WTC11 (cell line): ENCODE measurements around the gene SERTAD1. TPM values are rescaled to one million over a fixed set of nuclear protein-coding genes. Genes with fewer than 3 reads are reported as not detected.

ENCODE experiments used
- ATAC-seq: fragments of 200-7000 bp; cut with Tn5 transposase; 2 replicates; pipeline ENCODE4 v1.10.0; 2021; ENCODE audit warnings: mild to moderate bottlenecking, moderate library complexity
- CTCF ChIA-PET: fragments of 300-600 bp; sonication (Branson Sonifier 250); formaldehyde crosslinking; loops from one replicate; lab custom pipeline; 2021; ENCODE audit warnings: antibody characterized with exemption; lab: Charles Lee
- POLR2A ChIA-PET: fragments of 350-600 bp; sonication (Branson Sonifier 250); formaldehyde crosslinking; loops from one replicate; lab custom pipeline; 2021; ENCODE audit warnings: antibody characterized with exemption; lab: Charles Lee
- DNase-seq: peaks from one replicate; pipeline ENCODE4 v3.0.0; 2021; ENCODE audit warnings: low spot score
- H3K27ac Mint-ChIP-seq: 2 replicates; pipeline ENCODE4 v1.8.0; 2021; ENCODE audit warnings: mixed read lengths
- H3K27me3 Mint-ChIP-seq: 2 replicates; pipeline ENCODE4 v1.8.0; 2021; ENCODE audit warnings: low read depth, mild to moderate bottlenecking, moderate library complexity, mixed read lengths
- H3K36me3 Mint-ChIP-seq: 2 replicates; pipeline ENCODE4 v1.8.0; 2021; ENCODE audit warnings: mixed read lengths
- H3K4me1 Mint-ChIP-seq: 2 replicates; pipeline ENCODE4 v1.8.0; 2022; ENCODE audit warnings: mixed read lengths
- H3K4me3 Mint-ChIP-seq: 2 replicates; pipeline ENCODE4 v1.8.0; 2021; ENCODE audit warnings: mild to moderate bottlenecking, moderate library complexity, mixed read lengths
- H3K9me3 Mint-ChIP-seq: 2 replicates; pipeline ENCODE4 v1.8.0; 2021; ENCODE audit warnings: mixed read lengths
- CREB1 ChIP-seq: sonication (generic); formaldehyde crosslinking; IDR thresholded peaks from 2 replicates; pipeline ENCODE4 v1.8.0; 2023; ENCODE audit warnings: mild to moderate bottlenecking, missing genetic modification reagents
- FOXK1 ChIP-seq: sonication (generic); formaldehyde crosslinking; IDR thresholded peaks from 2 replicates; pipeline ENCODE4 v1.8.0; 2022; ENCODE audit warnings: mild to moderate bottlenecking, moderate library complexity, missing genetic modification reagents
- FOXP1 ChIP-seq: sonication (generic); formaldehyde crosslinking; IDR thresholded peaks from 2 replicates; pipeline ENCODE4 v1.8.0; 2022; ENCODE audit warnings: missing genetic modification reagents, mild to moderate bottlenecking, moderate library complexity, borderline replicate concordance
- JUN ChIP-seq: sonication (generic); formaldehyde crosslinking; IDR thresholded peaks from 2 replicates; pipeline ENCODE4 v1.8.0; 2023; ENCODE audit warnings: mild to moderate bottlenecking, missing genetic modification reagents
- KAT7 ChIP-seq: sonication (generic); formaldehyde crosslinking; IDR thresholded peaks from 2 replicates; pipeline ENCODE4 v1.8.1; 2023; ENCODE audit warnings: missing genetic modification reagents, mild to moderate bottlenecking, borderline replicate concordance
- NFE2L1 ChIP-seq: sonication (generic); formaldehyde crosslinking; IDR thresholded peaks from 2 replicates; pipeline ENCODE4 v1.8.1; 2023; ENCODE audit warnings: missing genetic modification reagents
- NR1H2 ChIP-seq: sonication (generic); formaldehyde crosslinking; IDR thresholded peaks from 2 replicates; pipeline ENCODE4 v1.9.0; 2021; ENCODE audit warnings: mild to moderate bottlenecking, moderate library complexity, missing genetic modification reagents
- RORB ChIP-seq: fragments of 250-450 bp; sonication (Bioruptor Pico); IDR thresholded peaks from 2 replicates; pipeline ENCODE4 v1.9.0; 2021; ENCODE audit warnings: mild to moderate bottlenecking
- SP1 ChIP-seq: sonication (generic); formaldehyde crosslinking; conservative IDR thresholded peaks from 2 replicates; pipeline ENCODE4 v1.8.1; 2022; ENCODE audit warnings: missing genetic modification reagents
- TCF7 ChIP-seq: sonication (generic); formaldehyde crosslinking; IDR thresholded peaks from 2 replicates; pipeline ENCODE4 v1.8.0; 2022; ENCODE audit warnings: mild to moderate bottlenecking, low read depth, missing genetic modification reagents, moderate library complexity
- TEAD1 ChIP-seq: sonication (generic); formaldehyde crosslinking; IDR thresholded peaks from 2 replicates; pipeline ENCODE4 v1.8.0; 2022; ENCODE audit warnings: mild to moderate bottlenecking, missing genetic modification reagents
- USF1 ChIP-seq: sonication (generic); formaldehyde crosslinking; IDR thresholded peaks from 2 replicates; pipeline ENCODE4 v1.8.0; 2022; ENCODE audit warnings: mild to moderate bottlenecking, missing genetic modification reagents
- ZNF138 ChIP-seq: sonication (generic); formaldehyde crosslinking; conservative IDR thresholded peaks from 2 replicates; pipeline ENCODE4 v1.8.1; 2022; ENCODE audit warnings: mild to moderate bottlenecking, moderate library complexity, missing genetic modification reagents
- ZNF232 ChIP-seq: sonication (generic); formaldehyde crosslinking; IDR thresholded peaks from 2 replicates; pipeline ENCODE4 v1.8.0; 2022; ENCODE audit warnings: mild to moderate bottlenecking, missing genetic modification reagents
- ZNF396 ChIP-seq: fragments of 250-450 bp; sonication (Bioruptor Pico); IDR thresholded peaks from 2 replicates; pipeline ENCODE4 v1.8.0; 2021; ENCODE audit warnings: mild to moderate bottlenecking, moderate library complexity, borderline replicate concordance
- ZNF532 ChIP-seq: fragments of 250-450 bp; sonication (Bioruptor Pico); IDR thresholded peaks from 2 replicates; pipeline ENCODE4 v1.9.0; 2021; ENCODE audit warnings: mild to moderate bottlenecking, borderline replicate concordance
- total RNA-seq: library from RNA; stranded (reverse); gene quantifications from 3 replicates; pipeline ENCODE4 v1.2.3, GENCODE V29; 2021
- TF ChIP-seq, protein P1 (sequence below): sonication (generic); formaldehyde crosslinking; IDR thresholded peaks from 2 replicates; pipeline ENCODE4 v1.8.1; 2023; ENCODE audit warnings: mild to moderate bottlenecking, missing genetic modification reagents
- TF ChIP-seq, protein P2 (sequence below): fragments of 250-450 bp; sonication (Bioruptor Pico); IDR thresholded peaks from 2 replicates; pipeline ENCODE4 v1.9.0; 2021; ENCODE audit warnings: mild to moderate bottlenecking
- TF ChIP-seq, protein P3 (sequence below): fragments of 250-450 bp; sonication (Bioruptor Pico); conservative IDR thresholded peaks from 2 replicates; pipeline ENCODE4 v1.9.0; 2021; ENCODE audit warnings: mild to moderate bottlenecking
- TF ChIP-seq, protein P4 (sequence below): sonication (generic); formaldehyde crosslinking; IDR thresholded peaks from 2 replicates; pipeline ENCODE4 v1.8.1; 2022; ENCODE audit warnings: missing genetic modification reagents, borderline replicate concordance

Gene SERTAD1
- total RNA-seq, 1 experiment from 2014 or later, result 6.8 TPM

DNA sequence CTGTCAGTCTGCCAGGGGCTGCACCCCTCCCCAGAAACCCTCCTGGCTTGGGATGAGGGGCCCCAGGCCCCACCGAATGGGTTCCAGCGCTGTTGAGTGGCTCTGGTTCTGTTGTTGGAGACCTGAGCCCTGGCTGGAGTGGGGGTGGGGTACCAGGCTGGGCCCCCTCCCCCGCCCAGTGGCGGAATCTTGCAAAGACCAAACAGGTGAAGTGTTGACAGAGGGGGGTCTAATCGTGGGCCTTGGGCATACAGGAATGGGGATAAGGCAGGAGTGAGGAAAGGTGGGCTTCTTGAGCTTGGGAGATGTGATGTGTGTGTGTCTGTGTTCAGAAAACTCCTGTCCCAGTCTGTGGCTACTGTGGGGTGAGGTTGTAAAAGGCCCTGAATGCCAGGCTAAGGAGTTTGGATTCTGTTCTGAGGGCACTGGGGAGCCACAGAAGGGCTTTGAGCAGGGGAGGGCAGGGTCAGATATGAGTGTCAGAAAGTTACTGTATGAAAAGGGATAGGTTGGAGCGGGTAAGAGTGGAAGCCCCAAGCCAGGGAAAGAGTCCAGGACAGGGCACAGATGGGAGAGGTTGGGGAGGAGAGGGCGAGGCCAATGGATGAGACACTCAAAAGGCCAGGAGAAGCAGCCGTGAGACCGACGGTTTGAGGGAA, 35.6 kb downstream of the SERTAD1 start, which contains the start of gene HIPK4:
HIPK4 (minus strand) TSS at position 98 of the 659 bp plus-strand sequence. CDS start 279 bp downstream, outside the sequence.
- H3K27ac Mint-ChIP-seq, result peak within 1 kb of the TSS; percentile 37; the same call in 1 of the 2 replicates
- POLR2A ChIA-PET, result interaction anchor here (1.0 kb wide), 1 partner anchor 14 kb away, joined by 5 read pairs; no protein-coding TSS in a partner anchor
- TF ChIP-seq KAT7 (CRISPR knock-in tag) (no peak), ZNF396 (CRISPR knock-in tag) (no peak), SP1 (CRISPR knock-in tag) (no peak), JUN (CRISPR knock-in tag) (no peak), RORB (CRISPR knock-in tag) (no peak), CREB1 (CRISPR knock-in tag) (no peak), ZNF138 (no peak), FOXK1 (CRISPR knock-in tag) (no peak), NR1H2 (no peak), TEAD1 (CRISPR knock-in tag) (no peak)
- TF ChIP-seq, protein P1, sequence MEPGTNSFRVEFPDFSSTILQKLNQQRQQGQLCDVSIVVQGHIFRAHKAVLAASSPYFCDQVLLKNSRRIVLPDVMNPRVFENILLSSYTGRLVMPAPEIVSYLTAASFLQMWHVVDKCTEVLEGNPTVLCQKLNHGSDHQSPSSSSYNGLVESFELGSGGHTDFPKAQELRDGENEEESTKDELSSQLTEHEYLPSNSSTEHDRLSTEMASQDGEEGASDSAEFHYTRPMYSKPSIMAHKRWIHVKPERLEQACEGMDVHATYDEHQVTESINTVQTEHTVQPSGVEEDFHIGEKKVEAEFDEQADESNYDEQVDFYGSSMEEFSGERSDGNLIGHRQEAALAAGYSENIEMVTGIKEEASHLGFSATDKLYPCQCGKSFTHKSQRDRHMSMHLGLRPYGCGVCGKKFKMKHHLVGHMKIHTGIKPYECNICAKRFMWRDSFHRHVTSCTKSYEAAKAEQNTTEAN (CRISPR knock-in tag), result no peak
- TF ChIP-seq, protein P2, sequence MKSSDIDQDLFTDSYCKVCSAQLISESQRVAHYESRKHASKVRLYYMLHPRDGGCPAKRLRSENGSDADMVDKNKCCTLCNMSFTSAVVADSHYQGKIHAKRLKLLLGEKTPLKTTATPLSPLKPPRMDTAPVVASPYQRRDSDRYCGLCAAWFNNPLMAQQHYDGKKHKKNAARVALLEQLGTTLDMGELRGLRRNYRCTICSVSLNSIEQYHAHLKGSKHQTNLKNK (CRISPR knock-in tag), result no peak
- peaks cover 4% of the 10 kb centered on the region; the same call in 1 of the 2 replicates for H3K4me1 Mint-ChIP-seq
- CTCF ChIA-PET, result interaction anchor here (1.0 to 1.1 kb wide), 2 partner anchors 9 to 30 kb away, joined by 3 to 5 read pairs; no protein-coding TSS in a partner anchor
- no peaks in the 10 kb centered on the region for H3K9me3 Mint-ChIP-seq
- ATAC-seq (no peak), DNase-seq (no peak)
- no peaks in the 10 kb centered on the region for H3K36me3 Mint-ChIP-seq
- H3K27me3 Mint-ChIP-seq, result no peaks in the 10 kb centered on the region; the same call in 1 of the 2 replicates
- H3K4me3 Mint-ChIP-seq, result no peak within 1 kb of the TSS

DNA sequence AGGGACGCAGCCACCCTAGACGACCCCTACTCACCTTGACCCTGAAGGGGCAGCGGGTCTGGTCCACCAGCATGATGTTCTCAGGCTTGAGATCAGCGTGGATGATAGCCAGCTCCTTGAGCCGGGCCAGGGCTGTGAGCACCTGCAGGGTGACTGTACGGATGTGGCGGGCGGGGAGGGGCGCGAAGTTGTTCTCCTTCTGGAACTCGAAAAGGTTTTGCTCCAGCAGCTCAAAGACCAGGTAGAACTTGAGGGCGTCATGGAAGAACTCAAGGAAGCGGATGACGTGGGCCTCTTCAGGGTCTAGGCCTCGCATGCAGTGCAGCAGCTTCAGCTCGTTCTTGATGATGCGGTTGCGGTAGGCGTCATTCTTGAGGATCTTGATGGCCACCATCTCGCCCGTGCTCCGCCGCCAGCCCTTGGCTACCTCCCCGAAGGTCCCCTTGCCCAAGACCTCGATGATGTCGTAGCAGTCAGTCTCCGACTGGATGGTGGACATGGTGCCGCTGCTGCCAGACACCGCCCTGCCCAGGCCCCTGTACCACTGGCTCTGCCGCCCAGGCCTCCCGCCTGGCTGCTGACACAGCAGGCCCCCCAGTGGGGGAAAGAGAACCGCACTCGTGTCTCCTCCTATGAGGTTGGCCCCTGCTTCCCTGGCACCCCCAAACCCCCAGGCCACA, 36.2 kb downstream of the SERTAD1 start:
- no peak for ATAC-seq
- ChIA-PET POLR2A (interaction anchor here (1.0 kb wide), 1 partner anchor 24 kb away, joined by 3 read pairs; no protein-coding TSS in a partner anchor), CTCF (interaction anchor here (0.6 to 1.0 kb wide), 2 partner anchors 31 to 392 kb away, joined by 4 read pairs; no protein-coding TSS in a partner anchor)
- TF ChIP-seq FOXP1 (CRISPR knock-in tag) (0 out of 2 replicates have a peak, but pooled peaks have one; percentile 23), USF1 (CRISPR knock-in tag) (no peak), ZNF232 (no peak)
- H3K36me3 Mint-ChIP-seq, result no peaks in the 10 kb centered on the region
- peaks cover 4% of the 10 kb centered on the region; the same call in 1 of the 2 replicates for H3K4me1 Mint-ChIP-seq
- no peaks in the 10 kb centered on the region; the same call in 1 of the 2 replicates for H3K27me3 Mint-ChIP-seq
- H3K27ac Mint-ChIP-seq, result no peak overlapping the region
- no peaks in the 10 kb centered on the region for H3K9me3 Mint-ChIP-seq
- DNase-seq, result no peak
- H3K4me3 Mint-ChIP-seq, result no peak overlapping the region

- Mint-ChIP-seq H3K4me3 (no peak overlapping the region), H3K27me3 (no peaks in the 10 kb centered on the region), H3K4me1 (peaks cover 8% of the 10 kb centered on the region; the same call in 1 of the 2 replicates), H3K36me3 (no peaks in the 10 kb centered on the region), H3K9me3 (no peaks in the 10 kb centered on the region), H3K27ac (no peak overlapping the region)
- DNase-seq (no peak), ATAC-seq (no peak)
- POLR2A ChIA-PET, result interaction anchor here (1.0 kb wide), 1 partner anchor 32 kb away, joined by 3 read pairs; no protein-coding TSS in a partner anchor
- CTCF ChIA-PET, result no interaction called here
- TF ChIP-seq NFE2L1 (CRISPR knock-in tag) (no peak), ZNF532 (CRISPR knock-in tag) (no peak), TCF7 (CRISPR knock-in tag) (no peak)
- TF ChIP-seq, protein P3, sequence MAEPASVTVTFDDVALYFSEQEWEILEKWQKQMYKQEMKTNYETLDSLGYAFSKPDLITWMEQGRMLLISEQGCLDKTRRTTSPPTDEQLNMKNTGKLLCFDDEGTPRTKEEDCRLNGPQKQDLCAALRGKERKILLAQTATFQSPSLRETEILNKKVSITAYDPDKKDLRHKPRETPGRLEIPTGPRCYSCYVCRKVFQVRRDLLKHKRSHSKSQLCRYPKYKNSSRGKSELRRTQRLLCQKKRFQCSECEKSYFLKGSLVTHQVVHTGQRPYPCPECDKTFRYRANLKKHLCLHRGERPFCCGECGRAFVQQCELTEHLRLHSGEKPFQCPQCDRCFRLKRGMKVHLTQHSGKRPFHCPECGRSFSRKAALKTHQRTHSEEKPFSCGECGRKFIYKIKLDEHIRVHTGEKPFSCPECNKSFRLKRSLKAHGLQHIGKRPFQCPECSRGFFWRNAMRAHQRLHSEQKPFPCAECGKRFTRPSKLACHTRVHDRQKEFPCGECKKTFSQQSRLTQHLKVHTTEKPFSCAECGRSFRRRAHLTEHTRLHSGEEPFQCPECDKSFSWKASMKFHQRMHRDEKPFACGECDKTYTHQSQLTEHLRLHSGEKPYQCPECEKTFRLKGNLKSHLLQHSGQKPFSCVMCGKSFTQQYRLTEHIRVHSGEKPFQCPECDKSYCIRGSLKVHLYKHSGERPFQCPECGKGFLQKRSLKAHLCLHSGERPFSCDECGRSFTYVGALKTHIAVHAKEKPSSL (CRISPR knock-in tag), result no peak
- TF ChIP-seq, protein P4, sequence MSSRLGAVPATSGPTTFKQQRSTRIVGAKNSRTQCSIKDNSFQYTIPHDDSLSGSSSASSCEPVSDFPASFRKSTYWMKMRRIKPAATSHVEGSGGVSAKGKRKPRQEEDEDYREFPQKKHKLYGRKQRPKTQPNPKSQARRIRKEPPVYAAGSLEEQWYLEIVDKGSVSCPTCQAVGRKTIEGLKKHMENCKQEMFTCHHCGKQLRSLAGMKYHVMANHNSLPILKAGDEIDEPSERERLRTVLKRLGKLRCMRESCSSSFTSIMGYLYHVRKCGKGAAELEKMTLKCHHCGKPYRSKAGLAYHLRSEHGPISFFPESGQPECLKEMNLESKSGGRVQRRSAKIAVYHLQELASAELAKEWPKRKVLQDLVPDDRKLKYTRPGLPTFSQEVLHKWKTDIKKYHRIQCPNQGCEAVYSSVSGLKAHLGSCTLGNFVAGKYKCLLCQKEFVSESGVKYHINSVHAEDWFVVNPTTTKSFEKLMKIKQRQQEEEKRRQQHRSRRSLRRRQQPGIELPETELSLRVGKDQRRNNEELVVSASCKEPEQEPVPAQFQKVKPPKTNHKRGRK, result no peak
These were observed 37.3 kb downstream of the SERTAD1 start for GRCh38 chr19:40388481-40388880.
